Neural cell (in vitro differentiated cells): ENCODE results near the gene MRC1. TPM values are rescaled to one million over a fixed set of nuclear protein-coding genes. Genes with fewer than 3 reads are reported as not detected.

Experiments
- H2AFZ ChIP-seq: fragments of 200-600, 300-800 bp; sonication (generic), shearing (Covaris generic); 2 replicates; pipeline ENCODE4 v1.6.0; 2014; ENCODE audit warnings: low read depth, mild to moderate bottlenecking, antibody characterized with exemption, low read length, moderate library complexity
- H3F3A ChIP-seq: fragments of 200-600 bp; shearing (Covaris generic); 2 replicates; pipeline ENCODE4 v1.6.1; 2016; ENCODE audit warnings: mild to moderate bottlenecking, moderate library complexity, mixed read lengths, antibody characterized with exemption, low read length; ENCODE audit not compliant: insufficient read depth, poor library complexity, severe bottlenecking
- H3K27ac ChIP-seq: fragments of 200-600, 300-800 bp; sonication (generic), shearing (Covaris generic); 2 replicates; pipeline ENCODE4 v1.5.1; 2014; ENCODE audit warnings: mild to moderate bottlenecking, low read length, moderate library complexity
- H3K27me3 ChIP-seq: fragments of 300-800, 200-600 bp; sonication (generic), shearing (Covaris generic); 2 replicates; pipeline ENCODE4 v1.6.0; 2014; ENCODE audit warnings: mild to moderate bottlenecking, low read depth, low read length, moderate library complexity; ENCODE audit not compliant: insufficient read depth
- H3K36me3 ChIP-seq: fragments of 300-800, 200-600 bp; sonication (generic), shearing (Covaris generic); 2 replicates; pipeline ENCODE4 v1.5.1; 2014; ENCODE audit warnings: mild to moderate bottlenecking, antibody characterized with exemption, low read length, moderate library complexity; ENCODE audit not compliant: insufficient read depth
- H3K4me2 ChIP-seq: fragments of 300-800, 200-600 bp; sonication (generic), shearing (Covaris generic); 2 replicates; pipeline ENCODE4 v1.6.0; 2014; ENCODE audit warnings: mild to moderate bottlenecking, low read length
- H3K4me3 ChIP-seq: fragments of 300-800, 200-600 bp; sonication (generic), shearing (Covaris generic); 2 replicates; pipeline ENCODE4 v1.5.1; 2014; ENCODE audit warnings: mild to moderate bottlenecking, low read length, moderate library complexity
- H3K79me2 ChIP-seq: fragments of 200-600 bp; shearing (Covaris generic); replicated peaks from 2 replicates; pipeline ENCODE4 v1.6.0; 2014; ENCODE audit warnings: mild to moderate bottlenecking, low read length, moderate library complexity; ENCODE audit not compliant: insufficient read depth
- H3K9ac ChIP-seq: fragments of 300-800, 200-600 bp; sonication (generic), shearing (Covaris generic); 2 replicates; pipeline ENCODE4 v1.6.1; 2016; ENCODE audit warnings: mild to moderate bottlenecking, low read length, mixed read lengths
- H3K9me2 ChIP-seq: fragments of 200-600 bp; shearing (Covaris generic); 2 replicates; pipeline ENCODE4 v1.6.1; 2016; ENCODE audit warnings: mild to moderate bottlenecking, low read length, mixed read lengths; ENCODE audit not compliant: insufficient read depth
- H3K9me3 ChIP-seq: fragments of 200-600, 300-800 bp; sonication (generic), shearing (Covaris generic); 2 replicates; pipeline ENCODE4 v1.6.1; 2016; ENCODE audit warnings: mild to moderate bottlenecking, mixed run types, low read length, moderate library complexity, mixed read lengths
- H4K20me1 ChIP-seq: fragments of 200-600 bp; shearing (Covaris generic); 2 replicates; pipeline ENCODE4 v1.6.1; 2016; ENCODE audit warnings: mild to moderate bottlenecking, mixed run types; ENCODE audit not compliant: insufficient read depth
- CTCF ChIP-seq: fragments of 450-650 bp; IDR thresholded peaks from 2 replicates; pipeline ENCODE4 v1.5.1; 2014; ENCODE audit warnings: antibody characterized with exemption, mild to moderate bottlenecking, moderate library complexity; ENCODE audit not compliant: poor library complexity, severe bottlenecking
- EP300 ChIP-seq: fragments of 450-650 bp; conservative IDR thresholded peaks from 2 replicates; pipeline ENCODE4 v1.6.1; 2014; ENCODE audit warnings: antibody characterized with exemption, mild to moderate bottlenecking, moderate library complexity; ENCODE audit not compliant: poor library complexity, severe bottlenecking
- EZH2 ChIP-seq: fragments of 200-600, 300-800 bp; shearing (Covaris generic), sonication (generic); IDR thresholded peaks from 2 replicates; pipeline ENCODE4 v1.6.1; 2014; ENCODE audit warnings: antibody characterized with exemption, low read length, borderline replicate concordance, mild to moderate bottlenecking; ENCODE audit not compliant: insufficient read depth, poor library complexity, severe bottlenecking
- MXI1 ChIP-seq: fragments of 450-650 bp; conservative IDR thresholded peaks from 2 replicates; pipeline ENCODE4 v1.6.1; 2014; ENCODE audit warnings: antibody characterized with exemption, mild to moderate bottlenecking; ENCODE audit not compliant: poor library complexity, severe bottlenecking
- POLR2AphosphoS5 ChIP-seq: IDR thresholded peaks from 2 replicates; pipeline ENCODE4 v1.6.1; 2012
- RAD21 ChIP-seq: fragments of 450-650 bp; conservative IDR thresholded peaks from 2 replicates; pipeline ENCODE4 v1.6.1; 2014; ENCODE audit warnings: antibody characterized with exemption, mild to moderate bottlenecking, moderate library complexity
- REST ChIP-seq: IDR thresholded peaks from 2 replicates; pipeline ENCODE4 v1.6.1; 2012; ENCODE audit warnings: borderline replicate concordance
- SMC3 ChIP-seq: fragments of 450-650 bp; conservative IDR thresholded peaks from 2 replicates; pipeline ENCODE4 v1.6.1; 2014; ENCODE audit warnings: antibody characterized with exemption, mild to moderate bottlenecking, moderate library complexity; ENCODE audit not compliant: poor library complexity
- TAF1 ChIP-seq: IDR thresholded peaks from 2 replicates; pipeline ENCODE4 v1.6.1; 2012; ENCODE audit warnings: low read depth
- polyA plus RNA-seq: library from polyadenylated mRNA; depleted of rRNA; stranded (reverse); fragments of >200 nt; gene quantifications from 2 replicates; pipeline ENCODE4 v1.2.3, GENCODE V29; 2014

The MRC1 gene
- polyA plus RNA-seq, 1 donor from 2014 or later: not detected

- Histone ChIP-seq H3K36me3 (no peaks in the 10 kb centered on the region), H3K79me2 (no peaks in the 10 kb centered on the region), H4K20me1 (no peaks in the 10 kb centered on the region), H3K27ac (no peak overlapping the region), H3K4me3 (no peak overlapping the region), H2AFZ (no peak overlapping the region), H3K9me3 (no peaks in the 10 kb centered on the region), H3K27me3 (no peaks in the 10 kb centered on the region), H3K4me2 (no peak overlapping the region), H3F3A (no peaks in the 10 kb centered on the region), H3K9ac (no peak overlapping the region), H3K9me2 (no peaks in the 10 kb centered on the region)
- TF ChIP-seq SMC3 (no peak), REST (no peak), POLR2AphosphoS5 (no peak), CTCF (no peak), TAF1 (no peak), MXI1 (no peak), EP300 (no peak)
Observed at GRCh38 chr10:17768496-17768895, 40.7 kb upstream of the MRC1 start.

GRCh38 chr10:17768957-17769356 is 40.2 kb upstream of the MRC1 start:
- Histone ChIP-seq H3K9me2 (no peaks in the 10 kb centered on the region), H2AFZ (no peak overlapping the region), H3F3A (no peaks in the 10 kb centered on the region), H3K27me3 (no peaks in the 10 kb centered on the region), H4K20me1 (no peaks in the 10 kb centered on the region), H3K4me2 (no peak overlapping the region), H3K36me3 (no peaks in the 10 kb centered on the region), H3K79me2 (no peaks in the 10 kb centered on the region), H3K9ac (no peak overlapping the region), H3K4me3 (no peak overlapping the region), H3K9me3 (no peaks in the 10 kb centered on the region), H3K27ac (no peak overlapping the region)
- no peak for TF ChIP-seq TAF1
- no peak for TF ChIP-seq POLR2AphosphoS5
- no peak for TF ChIP-seq RAD21
- TF ChIP-seq EP300: no peak
- TF ChIP-seq SMC3: no peak
- TF ChIP-seq CTCF: no peak
- TF ChIP-seq MXI1: no peak
- no peak for TF ChIP-seq EZH2
- TF ChIP-seq REST: no peak
